ENCODE data around the gene CAPNS2.

CAPNS2 gene

GRCh38 chr16:55566432-55567175 lies at the start of gene CAPNS2:
Gene CAPNS2 (plus strand): TSS chr16:55566684. CDS start chr16:55566757, 73 bp downstream.
- no peak for DNase-seq

- DNase-seq, result no peak
Measured at GRCh38 chr16:55521792-55522191, 44.7 kb upstream of the CAPNS2 start.

- no peak for DNase-seq
Measured at GRCh38 chr16:55526441-55526840, 40.0 kb upstream of the CAPNS2 start.

- no peak for DNase-seq
Measured at GRCh38 chr16:55527885-55528284, 38.6 kb upstream of the CAPNS2 start.

- DNase-seq, result no peak
Measured at GRCh38 chr16:55529018-55529417, 37.5 kb upstream of the CAPNS2 start.

DNA sequence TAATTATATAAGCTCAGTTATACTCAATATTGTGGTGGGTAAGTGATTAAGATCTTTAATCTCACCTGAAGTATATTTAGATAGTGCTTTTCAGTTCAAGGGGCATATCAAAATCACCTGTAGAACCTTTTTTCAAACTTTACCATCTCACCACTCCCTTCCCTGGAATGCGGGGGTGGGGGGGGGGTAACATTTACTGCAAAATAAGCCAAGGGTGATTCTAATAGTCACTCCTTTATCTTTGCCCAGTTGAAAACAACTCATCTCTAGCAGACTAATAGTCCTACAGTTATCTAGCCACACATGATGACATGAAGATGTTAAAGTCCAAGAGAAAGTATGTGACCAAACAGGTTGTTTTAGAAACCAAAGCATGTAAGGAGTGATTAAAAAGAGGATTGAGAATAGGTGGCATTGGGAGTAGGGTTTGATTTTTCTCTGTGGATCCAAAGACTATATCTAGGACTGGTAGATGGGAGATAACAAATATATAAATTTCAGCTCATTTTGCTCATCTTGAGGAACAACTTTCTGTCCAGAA lies 36.1 kb upstream of the CAPNS2 start:
- DNase-seq, result no peak

- DNase-seq, result no peak
Measured at GRCh38 chr16:55532227-55532626, 34.3 kb upstream of the CAPNS2 start.

DNA sequence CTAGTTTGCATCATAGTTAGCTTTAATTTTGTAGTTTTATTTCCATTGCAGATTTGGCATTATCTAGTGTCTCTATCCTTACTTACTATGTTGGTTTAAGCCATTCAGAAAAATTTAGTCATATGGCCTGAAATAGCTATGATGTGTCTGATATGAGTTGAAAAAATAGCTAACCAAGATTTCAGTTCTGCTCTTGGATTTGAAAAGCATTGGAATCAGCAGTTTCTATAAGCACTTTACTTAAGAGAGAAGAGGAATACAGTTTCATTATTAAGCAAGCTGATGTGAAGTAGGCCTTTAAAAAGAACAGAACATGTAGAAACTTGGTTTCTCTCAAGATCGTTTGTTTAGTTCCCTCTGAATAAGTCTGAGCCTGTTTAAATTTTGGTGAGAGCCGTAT lies 31.7 kb upstream of the CAPNS2 start:
- DNase-seq, result no peak

DNA sequence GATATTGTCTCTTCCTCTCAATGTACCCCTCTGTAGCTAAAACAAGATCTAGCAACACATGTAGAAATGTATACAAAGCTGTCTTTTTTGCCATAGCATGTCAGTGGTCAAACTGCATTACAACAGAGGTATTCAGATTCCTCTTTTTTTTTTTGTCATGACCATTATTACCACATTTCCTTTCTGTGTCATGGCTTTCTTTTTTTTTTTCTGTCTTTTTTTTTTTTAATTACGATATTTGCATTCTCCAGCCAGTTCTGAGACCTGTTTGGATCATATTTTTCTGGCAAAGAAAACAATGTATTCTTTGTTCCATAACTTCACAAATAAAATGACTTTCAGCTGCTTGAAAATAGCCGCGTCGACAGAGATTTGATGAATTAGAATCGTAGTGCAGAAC lies 27.4 kb upstream of the CAPNS2 start:
- DNase-seq, result no peak

DNA sequence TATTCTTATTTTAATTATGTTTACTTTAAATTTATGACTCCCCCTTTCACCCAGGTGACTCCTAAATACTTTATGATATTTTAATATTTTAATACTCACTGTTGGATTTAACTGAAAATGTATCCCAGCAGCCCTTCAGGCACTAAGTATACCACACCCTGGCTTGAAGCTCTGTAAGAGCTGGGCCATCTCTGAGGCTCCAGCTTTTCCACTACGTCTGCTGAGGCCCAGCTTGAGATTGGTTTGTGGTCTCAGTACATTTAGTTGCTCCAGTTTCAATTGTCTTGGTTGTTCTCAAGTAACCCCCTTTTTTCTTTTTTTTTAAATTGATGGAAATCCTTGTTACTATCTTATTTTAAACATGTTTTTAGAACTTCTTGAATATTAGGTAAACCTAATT lies 27.0 kb upstream of the CAPNS2 start:
- no peak for DNase-seq

DNA sequence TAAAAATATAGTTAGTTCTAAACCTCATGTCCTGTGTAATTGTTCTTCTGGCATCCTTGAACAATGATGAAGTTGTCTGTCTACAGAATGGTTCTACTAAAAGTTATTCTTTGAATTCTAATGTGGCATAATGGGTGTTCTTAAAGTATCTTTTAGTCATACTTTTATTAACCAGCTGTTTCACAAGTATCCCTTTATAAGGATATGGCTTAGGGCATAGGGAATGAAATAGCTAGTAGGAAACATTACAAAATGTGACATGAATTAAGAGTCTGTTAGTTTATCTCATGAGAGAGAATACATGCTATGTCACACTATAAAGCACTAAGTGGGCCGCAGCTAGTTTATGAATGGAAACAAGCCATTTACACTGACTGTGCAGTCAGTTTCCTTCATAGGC lies 26.3 kb upstream of the CAPNS2 start:
- no peak for DNase-seq

DNA sequence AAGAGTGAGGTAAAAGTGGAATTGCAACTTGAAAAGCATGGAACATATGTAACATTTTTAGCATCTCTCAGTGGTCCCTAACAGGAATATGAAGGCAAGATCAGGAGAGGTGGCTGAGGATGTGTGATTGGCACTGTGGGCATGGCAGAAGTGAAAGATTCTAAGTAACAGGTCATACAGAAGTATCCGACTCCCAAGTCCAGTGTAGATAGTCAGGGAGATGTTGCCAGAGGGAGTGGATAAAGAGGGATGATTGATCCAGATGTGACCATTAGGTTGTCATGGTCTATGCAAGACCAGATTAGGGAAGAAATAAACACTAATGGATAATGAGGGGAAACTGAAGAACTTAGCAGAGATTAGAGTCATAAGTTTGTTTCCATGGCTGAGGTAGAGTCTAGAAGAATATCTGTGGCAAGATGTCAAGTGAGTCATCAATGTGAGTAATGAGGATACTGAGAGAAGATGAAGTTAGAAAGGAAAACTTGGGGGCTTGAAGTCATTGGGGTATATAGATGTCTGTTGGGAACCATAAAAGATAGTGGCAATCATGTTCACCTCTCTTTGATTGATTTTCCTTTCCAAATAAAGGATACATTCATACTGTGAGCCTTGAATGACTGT lies 23.9 kb upstream of the CAPNS2 start:
- no peak for DNase-seq

- no peak for DNase-seq
Measured at GRCh38 chr16:55543472-55543871, 23.0 kb upstream of the CAPNS2 start.

DNA sequence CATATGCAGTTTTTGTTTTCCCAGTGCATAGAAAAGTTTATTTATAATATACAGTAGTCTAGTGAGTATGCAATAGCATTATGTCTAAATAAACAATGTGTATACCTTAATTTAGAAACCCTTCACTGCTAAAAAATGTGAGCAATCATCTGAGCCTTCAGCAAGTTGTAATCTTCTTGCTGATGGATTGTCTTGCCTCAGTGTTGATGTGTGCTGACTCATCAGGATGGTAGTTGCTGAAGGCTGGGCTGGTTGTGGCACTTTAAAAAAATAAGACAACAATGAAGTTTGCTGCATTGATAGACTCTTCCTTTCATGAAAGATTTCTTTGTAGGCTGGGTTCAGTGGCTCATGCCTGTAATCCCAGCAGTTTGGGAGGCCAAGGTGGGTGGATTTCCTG lies 13.9 kb upstream of the CAPNS2 start:
- DNase-seq, result no peak

DNA sequence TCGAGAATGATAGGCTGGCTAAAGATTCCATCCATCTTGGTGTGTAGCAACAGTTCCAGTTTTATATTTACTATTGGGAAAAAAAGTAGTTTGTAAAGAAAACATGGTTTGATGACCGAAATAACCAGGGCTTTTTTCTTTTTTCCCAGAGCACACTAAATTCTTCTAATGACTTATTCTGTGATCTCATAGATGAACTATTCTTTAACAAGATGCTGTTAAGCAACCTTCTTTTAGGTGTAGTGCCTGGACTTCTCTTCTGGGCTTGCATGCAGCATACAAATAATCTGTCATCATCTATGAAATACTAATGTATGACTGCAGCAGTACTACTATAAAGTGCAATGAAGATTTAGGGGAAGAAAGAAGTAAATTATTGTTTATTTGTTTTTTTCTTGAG lies 11.0 kb upstream of the CAPNS2 start:
- DNase-seq, result no peak

GRCh38 chr16:55557186-55557585 lies 9.3 kb upstream of the CAPNS2 start:
- DNase-seq, result no peak

- no peak for DNase-seq
Measured at GRCh38 chr16:55559233-55559632, 7.3 kb upstream of the CAPNS2 start.

DNA sequence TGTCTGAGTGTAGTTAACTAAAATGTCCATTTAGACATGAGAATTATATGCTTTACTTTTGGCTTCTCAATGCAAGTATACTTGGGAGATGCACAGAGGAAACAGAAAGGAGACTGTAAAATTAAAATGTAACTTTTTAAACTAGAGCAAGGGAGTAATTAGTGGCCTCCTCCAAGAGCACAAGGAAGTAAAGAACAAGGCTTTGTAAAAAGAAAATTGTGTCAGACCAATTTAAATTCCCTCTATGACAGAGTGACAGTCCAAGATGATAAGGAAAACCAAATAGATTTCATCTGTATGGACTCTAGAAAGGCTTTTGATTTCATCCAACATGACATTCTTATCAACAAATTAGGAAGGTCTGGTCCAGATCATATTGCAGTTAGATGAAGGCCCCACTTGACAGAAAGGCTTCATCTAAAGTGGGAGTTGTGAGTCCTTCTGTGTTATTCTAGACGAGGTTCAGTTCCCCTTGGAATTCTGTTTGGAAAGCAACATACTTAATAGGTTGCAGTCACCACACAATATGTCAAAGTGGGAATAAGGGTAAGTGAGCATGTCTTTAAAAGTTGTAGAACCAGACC lies 6.5 kb upstream of the CAPNS2 start:
- no peak for DNase-seq

DNA sequence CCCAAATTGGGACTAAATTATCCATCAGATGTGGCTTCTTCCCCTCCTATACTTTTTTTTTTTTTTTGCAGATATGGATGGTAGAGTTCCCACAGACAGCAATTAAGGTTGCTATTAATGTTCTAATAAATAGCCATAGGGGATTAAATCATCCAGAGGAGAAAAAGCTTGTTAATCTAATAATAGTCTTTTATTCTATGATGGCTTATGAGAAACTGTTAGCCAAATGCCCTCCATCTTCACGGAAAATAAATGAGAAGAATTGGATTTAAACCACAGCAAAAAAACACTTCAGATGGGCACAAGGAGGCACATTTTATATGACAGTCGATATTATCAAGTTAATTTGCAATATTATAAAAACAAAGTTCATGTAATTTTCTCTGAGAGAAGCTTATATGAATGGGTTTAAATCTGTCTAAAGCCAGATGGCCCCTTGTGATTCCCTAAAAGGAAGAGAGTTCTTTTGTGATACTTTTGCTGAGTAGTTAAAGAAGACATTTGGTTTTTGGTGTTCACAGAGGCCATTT lies 5.1 kb upstream of the CAPNS2 start:
- DNase-seq, result no peak

- DNase-seq, result no peak
Measured at GRCh38 chr16:55562936-55563335, 3.5 kb upstream of the CAPNS2 start.

DNA sequence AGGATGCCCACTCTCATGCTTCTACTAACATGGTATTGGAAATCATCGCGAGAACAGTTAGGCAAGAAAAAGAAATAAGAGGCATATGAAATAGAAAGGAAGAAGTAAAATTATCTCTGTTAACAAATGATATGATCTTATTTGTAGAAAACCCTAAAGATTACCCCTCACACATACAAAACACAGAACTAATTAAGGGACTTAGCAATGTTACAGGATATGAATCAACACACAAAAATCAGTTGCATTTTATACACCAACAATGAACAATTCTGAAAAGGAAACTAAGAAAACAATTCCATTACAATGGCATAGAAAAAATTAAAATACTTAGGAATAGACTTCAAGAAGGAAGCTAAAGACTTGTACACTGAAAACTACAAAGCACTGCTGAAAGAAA lies 2.7 kb upstream of the CAPNS2 start:
- DNase-seq, result no peak

DNA sequence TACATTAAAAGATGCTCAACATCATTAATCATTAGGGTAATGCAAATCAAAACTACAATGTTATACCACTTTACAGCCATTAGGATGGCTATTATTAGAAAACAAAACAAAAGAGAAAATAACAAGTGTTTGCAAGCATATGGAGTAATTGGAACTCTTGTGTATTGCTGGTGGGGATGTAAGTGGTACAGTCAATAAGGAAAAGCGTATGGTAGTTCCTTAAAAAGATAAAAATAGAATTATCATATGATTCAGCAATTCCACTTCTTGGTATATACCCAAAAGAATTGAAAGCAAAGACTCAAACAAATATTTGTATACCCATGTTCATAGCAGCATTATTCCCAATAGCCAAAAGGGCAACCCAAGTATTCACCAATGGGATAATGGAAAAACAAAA lies 1.4 kb upstream of the CAPNS2 start:
- DNase-seq, result no peak

GRCh38 chr16:55567382-55567781 lies 898 bp downstream of the CAPNS2 start:
- DNase-seq, result peak; percentile 8

GRCh38 chr16:55568207-55568606 lies 1.7 kb downstream of the CAPNS2 start:
- DNase-seq, result no peak
